Measurements from ENCODE around the gene TXLNA.

- TF ChIP-seq, protein P1, sequence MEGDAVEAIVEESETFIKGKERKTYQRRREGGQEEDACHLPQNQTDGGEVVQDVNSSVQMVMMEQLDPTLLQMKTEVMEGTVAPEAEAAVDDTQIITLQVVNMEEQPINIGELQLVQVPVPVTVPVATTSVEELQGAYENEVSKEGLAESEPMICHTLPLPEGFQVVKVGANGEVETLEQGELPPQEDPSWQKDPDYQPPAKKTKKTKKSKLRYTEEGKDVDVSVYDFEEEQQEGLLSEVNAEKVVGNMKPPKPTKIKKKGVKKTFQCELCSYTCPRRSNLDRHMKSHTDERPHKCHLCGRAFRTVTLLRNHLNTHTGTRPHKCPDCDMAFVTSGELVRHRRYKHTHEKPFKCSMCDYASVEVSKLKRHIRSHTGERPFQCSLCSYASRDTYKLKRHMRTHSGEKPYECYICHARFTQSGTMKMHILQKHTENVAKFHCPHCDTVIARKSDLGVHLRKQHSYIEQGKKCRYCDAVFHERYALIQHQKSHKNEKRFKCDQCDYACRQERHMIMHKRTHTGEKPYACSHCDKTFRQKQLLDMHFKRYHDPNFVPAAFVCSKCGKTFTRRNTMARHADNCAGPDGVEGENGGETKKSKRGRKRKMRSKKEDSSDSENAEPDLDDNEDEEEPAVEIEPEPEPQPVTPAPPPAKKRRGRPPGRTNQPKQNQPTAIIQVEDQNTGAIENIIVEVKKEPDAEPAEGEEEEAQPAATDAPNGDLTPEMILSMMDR (IDR thresholded peaks at IDR 0.05): no peak
- no peak for TF ChIP-seq POLR2A (IDR thresholded peaks at IDR 0.05)
Measured at GRCh38 chr1:32197837-32198236, 18.4 kb downstream of the TXLNA start.

Data from esophagus squamous epithelium (tissue), 4 donors.